IMR-90 (cell line): ENCODE results near the gene RIT1. TPM values are rescaled to one million over a fixed set of nuclear protein-coding genes. Genes with fewer than 3 reads are reported as not detected.

ENCODE experiments used
- ATAC-seq: fragments of 200-7000 bp; cut with Tn5 transposase; 2 replicates; pipeline ENCODE4 v1.9.1; 2020; ENCODE audit warnings: low read depth, mild to moderate bottlenecking, moderate library complexity
- BruUV-seq: library from RNA; stranded (reverse); fragments of 400-500 nt; replicated peaks from 2 replicates; lab custom pipeline; 2021; lab: Mats Ljungman, UMichigan
- CTCF ChIA-PET: fragments of 300-600 bp; formaldehyde crosslinking; extraction: SDS; loops from one replicate; lab custom pipeline; 2021; ENCODE audit warnings: antibody characterized with exemption; lab: Yijun Ruan, JAX
- POLR2A ChIA-PET: fragments of 300-600 bp; sonication (Branson Sonifier 250); formaldehyde crosslinking; loops from one replicate; lab custom pipeline; 2022; ENCODE audit warnings: antibody characterized with exemption; ENCODE audit not compliant: unreplicated experiment; lab: Charles Lee
- DNase-seq: peaks from one replicate; pipeline ENCODE4 v3.0.0; 2013
- H2AFZ ChIP-seq: replicated peaks from 2 replicates; pipeline ENCODE3; 2013; ENCODE audit warnings: low read length, mild to moderate bottlenecking; ENCODE audit not compliant: poor library complexity
- H2AK5ac ChIP-seq: 2 replicates; pipeline ENCODE4 v1.6.1; 2013; ENCODE audit warnings: low read depth, low read length, inconsistent platforms
- H2AK9ac ChIP-seq: replicated peaks from 2 replicates; pipeline ENCODE3; 2013; ENCODE audit warnings: mild to moderate bottlenecking, low read depth, low read length, moderate library complexity; ENCODE audit not compliant: poor library complexity
- H2BK120ac ChIP-seq: 2 replicates; pipeline ENCODE4 v1.6.1; 2013; ENCODE audit warnings: low read depth, low read length, inconsistent platforms
- H2BK15ac ChIP-seq: 3 replicates; pipeline ENCODE4 v1.6.1; 2013; ENCODE audit warnings: low read depth, low read length, inconsistent platforms
- H2BK20ac ChIP-seq: 2 replicates; pipeline ENCODE4 v1.6.1; 2013; ENCODE audit warnings: low read depth, mild to moderate bottlenecking, inconsistent platforms, low read length, moderate library complexity
- H2BK5ac ChIP-seq: 2 replicates; pipeline ENCODE4 v1.6.1; 2013; ENCODE audit warnings: mild to moderate bottlenecking, low read depth, low read length, inconsistent platforms; ENCODE audit not compliant: poor library complexity, severe bottlenecking
- H3K14ac ChIP-seq: replicated peaks from 2 replicates; pipeline ENCODE4 v1.6.1; 2013; ENCODE audit warnings: low read depth, low read length, inconsistent platforms
- H3K18ac ChIP-seq: 2 replicates; pipeline ENCODE4 v1.6.1; 2013; ENCODE audit warnings: low read depth, low read length, control low read depth
- H3K23ac ChIP-seq: 2 replicates; pipeline ENCODE4 v1.6.1; 2013; ENCODE audit warnings: low read depth, low read length, inconsistent platforms
- H3K27ac ChIP-seq: 2 replicates; pipeline ENCODE4 v1.5.1; 2013; ENCODE audit warnings: mild to moderate bottlenecking, control low read depth, low read length; ENCODE audit not compliant: insufficient read depth
- H3K27me3 ChIP-seq: 2 replicates; pipeline ENCODE4 v1.6.1; 2013; ENCODE audit warnings: low read length; ENCODE audit not compliant: control insufficient read depth, insufficient read depth
- H3K36me3 ChIP-seq: 2 replicates; pipeline ENCODE4 v1.6.1; 2013; ENCODE audit warnings: low read length, mixed read lengths; ENCODE audit not compliant: control insufficient read depth, insufficient read depth
- H3K4ac ChIP-seq: 2 replicates; pipeline ENCODE4 v1.6.1; 2013; ENCODE audit warnings: low read depth, low read length, inconsistent platforms
- H3K4me1 ChIP-seq: 2 replicates; pipeline ENCODE4 v1.6.1; 2013; ENCODE audit warnings: low read length, mixed read lengths; ENCODE audit not compliant: control insufficient read depth, insufficient read depth
- H3K4me2 ChIP-seq: 2 replicates; pipeline ENCODE4 v1.6.1; 2013; ENCODE audit warnings: low read depth, mild to moderate bottlenecking, control low read depth, low read length, moderate library complexity
- H3K4me3 ChIP-seq: 2 replicates; pipeline ENCODE4 v1.5.1; 2013; ENCODE audit warnings: low read depth, mild to moderate bottlenecking, control low read depth, low read length, moderate library complexity; ENCODE audit not compliant: insufficient read depth
- H3K56ac ChIP-seq: 2 replicates; pipeline ENCODE4 v1.6.1; 2013; ENCODE audit warnings: low read length, inconsistent platforms; ENCODE audit not compliant: insufficient read depth; ENCODE audit errors: extremely low read depth
- H3K79me1 ChIP-seq, 2 experiments: 2 replicates each; pipeline ENCODE4 v1.6.1; 2013; ENCODE audit warnings: low read length in 2 of 2, inconsistent platforms in 1 of 2, low read depth in 1 of 2
- H3K9ac ChIP-seq: 2 replicates; pipeline ENCODE4 v1.6.1; 2013; ENCODE audit warnings: low read depth, low read length, control low read depth
- H3K9me1 ChIP-seq: 2 replicates; pipeline ENCODE4 v1.6.1; 2013; ENCODE audit warnings: low read length, inconsistent platforms; ENCODE audit not compliant: insufficient read depth
- H3K9me3 ChIP-seq: 2 replicates; pipeline ENCODE4 v1.6.1; 2013; ENCODE audit warnings: low read length; ENCODE audit not compliant: control insufficient read depth, insufficient read depth
- H4K20me1 ChIP-seq: 2 replicates; pipeline ENCODE4 v1.6.1; 2013; ENCODE audit warnings: low read length, inconsistent platforms; ENCODE audit not compliant: insufficient read depth
- H4K5ac ChIP-seq: 2 replicates; pipeline ENCODE4 v1.6.1; 2013; ENCODE audit warnings: mild to moderate bottlenecking, low read depth, low read length, control low read depth
- H4K8ac ChIP-seq, 2 experiments: 2 replicates each; pipeline ENCODE4 v1.6.1; 2013; ENCODE audit warnings: low read depth in 2 of 2, low read length in 2 of 2, control low read depth in 1 of 2, inconsistent platforms in 1 of 2
- H4K91ac ChIP-seq: 2 replicates; pipeline ENCODE4 v1.6.1; 2013; ENCODE audit warnings: low read depth, low read length, inconsistent platforms; ENCODE audit not compliant: insufficient read depth
- BHLHE40 ChIP-seq: fragments of 150-350 bp; IDR thresholded peaks from 2 replicates; pipeline ENCODE4 v1.6.1; 2016; ENCODE audit warnings: mild to moderate bottlenecking, low read depth, low read length
- CHD1 ChIP-seq: IDR thresholded peaks from 2 replicates; pipeline ENCODE4 v1.6.1; 2012; ENCODE audit warnings: low read depth, low read length, improper control_type of control experiment
- ELK1 ChIP-seq: fragments of 150-350 bp; IDR thresholded peaks from 2 replicates; pipeline ENCODE4 v1.6.1; 2016; ENCODE audit warnings: low read depth, mild to moderate bottlenecking, low read length, moderate library complexity, borderline replicate concordance
- FOS ChIP-seq: fragments of 150-350 bp; IDR thresholded peaks from 2 replicates; pipeline ENCODE4 v1.6.1; 2016; ENCODE audit warnings: low read depth, low read length
- MAZ ChIP-seq: IDR thresholded peaks from 2 replicates; pipeline ENCODE4 v1.6.1; 2012; ENCODE audit warnings: low read depth, mild to moderate bottlenecking, low read length, improper control_type of control experiment, moderate library complexity, borderline replicate concordance
- MXI1 ChIP-seq: IDR thresholded peaks from 2 replicates; pipeline ENCODE4 v1.6.1; 2012; ENCODE audit warnings: low read depth, mild to moderate bottlenecking, low read length, moderate library complexity, borderline replicate concordance
- NFE2L2 ChIP-seq: fragments of 150-350 bp; IDR thresholded peaks from 2 replicates; pipeline ENCODE4 v1.6.1; 2016; ENCODE audit warnings: low read depth, mild to moderate bottlenecking, low read length
- POLR2A ChIP-seq: IDR thresholded peaks from 2 replicates; pipeline ENCODE4 v1.6.1; 2012; ENCODE audit warnings: mild to moderate bottlenecking, low read depth, low read length
- RFX5 ChIP-seq: IDR thresholded peaks from 2 replicates; pipeline ENCODE4 v1.8.0; 2012; ENCODE audit warnings: low read depth, mild to moderate bottlenecking, low read length, moderate library complexity
- SMC3 ChIP-seq: fragments of 150-350 bp; IDR thresholded peaks from 2 replicates; pipeline ENCODE4 v1.6.1; 2016; ENCODE audit warnings: low read depth, mild to moderate bottlenecking, antibody characterized with exemption, low read length, moderate library complexity
- dilution Hi-C: fragments of 300-500 bp; cut with HindIII; formaldehyde crosslinking; loops from one replicate; pipeline ENCODE4 v1.14.3; 2018; ENCODE audit warnings: low sequenced_read_pairs; ENCODE audit not compliant: unreplicated experiment
- in situ Hi-C: fragments of 300-500 bp; cut with MboI; formaldehyde crosslinking; loops from 3 replicates; pipeline ENCODE4 v1.14.3; 2019; ENCODE audit warnings: low sequenced_read_pairs, inconsistent platforms, mixed read lengths
- intact Hi-C: fragments of 100-400 bp; cut with micrococcal nuclease; formaldehyde crosslinking; loops from 2 replicates; pipeline ENCODE4 v1.10.0; 2022
- polyA plus RNA-seq, 3 experiments: library from polyadenylated mRNA; depleted of rRNA; stranded (reverse); fragments of >200 nt; gene quantifications; 2 replicates each; pipeline ENCODE4 v1.2.3, GENCODE V29; 2012; ENCODE audit warnings: low replicate concordance in 1 of 3
- total RNA-seq: library from RNA; depleted of rRNA; stranded (reverse); fragments of >200 nt; gene quantifications from 2 replicates; pipeline ENCODE4 v1.2.3, GENCODE V29; 2012
- TF ChIP-seq, protein P1 (sequence below): conservative IDR thresholded peaks from 2 replicates; pipeline ENCODE4 v1.5.1; 2012; ENCODE audit warnings: mild to moderate bottlenecking, low read depth, low read length, improper control_type of control experiment

The RIT1 gene
- total and polyA plus RNA-seq, 2 of the 4 experiments (the other 2 are of a cell fraction) = 29.6 to 46.8 TPM

GRCh38 chr1:155882235-155882634, 28.9 kb downstream of the RIT1 start:
- no peak for TF ChIP-seq POLR2A
- TF ChIP-seq, protein P1, sequence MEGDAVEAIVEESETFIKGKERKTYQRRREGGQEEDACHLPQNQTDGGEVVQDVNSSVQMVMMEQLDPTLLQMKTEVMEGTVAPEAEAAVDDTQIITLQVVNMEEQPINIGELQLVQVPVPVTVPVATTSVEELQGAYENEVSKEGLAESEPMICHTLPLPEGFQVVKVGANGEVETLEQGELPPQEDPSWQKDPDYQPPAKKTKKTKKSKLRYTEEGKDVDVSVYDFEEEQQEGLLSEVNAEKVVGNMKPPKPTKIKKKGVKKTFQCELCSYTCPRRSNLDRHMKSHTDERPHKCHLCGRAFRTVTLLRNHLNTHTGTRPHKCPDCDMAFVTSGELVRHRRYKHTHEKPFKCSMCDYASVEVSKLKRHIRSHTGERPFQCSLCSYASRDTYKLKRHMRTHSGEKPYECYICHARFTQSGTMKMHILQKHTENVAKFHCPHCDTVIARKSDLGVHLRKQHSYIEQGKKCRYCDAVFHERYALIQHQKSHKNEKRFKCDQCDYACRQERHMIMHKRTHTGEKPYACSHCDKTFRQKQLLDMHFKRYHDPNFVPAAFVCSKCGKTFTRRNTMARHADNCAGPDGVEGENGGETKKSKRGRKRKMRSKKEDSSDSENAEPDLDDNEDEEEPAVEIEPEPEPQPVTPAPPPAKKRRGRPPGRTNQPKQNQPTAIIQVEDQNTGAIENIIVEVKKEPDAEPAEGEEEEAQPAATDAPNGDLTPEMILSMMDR = no peak
- TF ChIP-seq MAZ = no peak
- no peak for TF ChIP-seq FOS
- no peak for TF ChIP-seq BHLHE40
- no peak for TF ChIP-seq CHD1
- TF ChIP-seq ELK1 = no peak
- no peak for TF ChIP-seq RFX5
- no peak for TF ChIP-seq SMC3
- no peak for TF ChIP-seq MXI1
- no peak for TF ChIP-seq NFE2L2
- CTCF ChIA-PET = no interaction called here

More at GRCh38 chr1:155882235-155882634, 28.9 kb downstream of the RIT1 start:
- Histone ChIP-seq H3K4ac (no peak overlapping the region), H4K5ac (no peak overlapping the region), H4K8ac (no peak overlapping the region), H2AK9ac (no peak overlapping the region), H2BK20ac (no peak overlapping the region), H3K56ac (no peak overlapping the region), H3K14ac (no peak overlapping the region), H3K18ac (no peak overlapping the region), H3K27me3 (no peaks in the 10 kb centered on the region), H3K27ac (no peak overlapping the region), H3K36me3 (peaks cover 10% of the 10 kb centered on the region), H2BK120ac (no peak overlapping the region), H2BK15ac (no peak overlapping the region), H3K79me1 (peaks cover 0 to 6% of the 10 kb centered on the region in 2 experiments; a peak in 3 of 4 replicates), H3K4me1 (peaks cover 10% of the 10 kb centered on the region), H4K91ac (no peak overlapping the region), H3K9me1 (no peaks in the 10 kb centered on the region), H3K9me3 (no peaks in the 10 kb centered on the region), H3K9ac (no peak overlapping the region), H2AFZ (no peak overlapping the region), H2AK5ac (no peak overlapping the region), H2BK5ac (no peak overlapping the region), H3K23ac (no peak overlapping the region), H4K20me1 (no peaks in the 10 kb centered on the region), H3K4me3 (no peak overlapping the region), H3K4me2 (no peak overlapping the region)
- dilution Hi-C loops (no loop called here), in situ Hi-C loops (no loop called here), intact Hi-C loops (no loop called here)
- POLR2A ChIA-PET = no interaction called here
- DNase-seq = no peak
- TSS peak; percentile 42 for BruUV-seq
- ATAC-seq = no peak
